WTC11 (cell line): ENCODE results near the gene ARHGEF10L. TPM values are rescaled to one million over a fixed set of nuclear protein-coding genes. Genes with fewer than 3 reads are reported as not detected.
A peak's percentile ranks its signal among the peaks of the same experiment; 100 is the strongest.

Source experiments
- ATAC-seq: fragments of 200-7000 bp; cut with Tn5 transposase; 2 replicates; pipeline ENCODE4 v1.10.0; 2021; ENCODE audit warnings: mild to moderate bottlenecking, moderate library complexity
- CTCF ChIA-PET: fragments of 300-600 bp; sonication (Branson Sonifier 250); formaldehyde crosslinking; loops from one replicate; lab custom pipeline; 2021; ENCODE audit warnings: antibody characterized with exemption; lab: Charles Lee
- POLR2A ChIA-PET: fragments of 350-600 bp; sonication (Branson Sonifier 250); formaldehyde crosslinking; loops from one replicate; lab custom pipeline; 2021; ENCODE audit warnings: antibody characterized with exemption; lab: Charles Lee
- DNase-seq: peaks from one replicate; pipeline ENCODE4 v3.0.0; 2021; ENCODE audit warnings: low spot score
- H3K27ac Mint-ChIP-seq: 2 replicates; pipeline ENCODE4 v1.8.0; 2021; ENCODE audit warnings: mixed read lengths
- H3K27me3 Mint-ChIP-seq: 2 replicates; pipeline ENCODE4 v1.8.0; 2021; ENCODE audit warnings: low read depth, mild to moderate bottlenecking, moderate library complexity, mixed read lengths
- H3K36me3 Mint-ChIP-seq: 2 replicates; pipeline ENCODE4 v1.8.0; 2021; ENCODE audit warnings: mixed read lengths
- H3K4me1 Mint-ChIP-seq: 2 replicates; pipeline ENCODE4 v1.8.0; 2022; ENCODE audit warnings: mixed read lengths
- H3K4me3 Mint-ChIP-seq: 2 replicates; pipeline ENCODE4 v1.8.0; 2021; ENCODE audit warnings: mild to moderate bottlenecking, moderate library complexity, mixed read lengths
- H3K9me3 Mint-ChIP-seq: 2 replicates; pipeline ENCODE4 v1.8.0; 2021; ENCODE audit warnings: mixed read lengths
- MYBL2 ChIP-seq: sonication (generic); formaldehyde crosslinking; IDR thresholded peaks from 2 replicates; pipeline ENCODE4 v1.8.1; 2023; ENCODE audit warnings: mild to moderate bottlenecking, moderate library complexity, missing genetic modification reagents
- NFE2L1 ChIP-seq: sonication (generic); formaldehyde crosslinking; IDR thresholded peaks from 2 replicates; pipeline ENCODE4 v1.8.1; 2023; ENCODE audit warnings: missing genetic modification reagents
- NR1H2 ChIP-seq: sonication (generic); formaldehyde crosslinking; IDR thresholded peaks from 2 replicates; pipeline ENCODE4 v1.9.0; 2021; ENCODE audit warnings: mild to moderate bottlenecking, moderate library complexity, missing genetic modification reagents
- SMAD4 ChIP-seq: sonication (generic); formaldehyde crosslinking; IDR thresholded peaks from 2 replicates; pipeline ENCODE4 v1.8.0; 2022; ENCODE audit warnings: mild to moderate bottlenecking, missing genetic modification reagents
- total RNA-seq: library from RNA; stranded (reverse); gene quantifications from 3 replicates; pipeline ENCODE4 v1.2.3, GENCODE V29; 2021
- TF ChIP-seq, protein P1 (sequence below): sonication (generic); formaldehyde crosslinking; IDR thresholded peaks from 2 replicates; pipeline ENCODE4 v1.8.1; 2023; ENCODE audit warnings: mild to moderate bottlenecking, moderate library complexity, missing genetic modification reagents
- TF ChIP-seq, protein P2 (sequence below): sonication (generic); formaldehyde crosslinking; conservative IDR thresholded peaks from 2 replicates; pipeline ENCODE4 v1.8.1; 2022; ENCODE audit warnings: mild to moderate bottlenecking, missing genetic modification reagents
- TF ChIP-seq, protein P3 (sequence below): sonication (generic); formaldehyde crosslinking; IDR thresholded peaks from 2 replicates; pipeline ENCODE4 v1.8.0; 2022; ENCODE audit warnings: mild to moderate bottlenecking, missing genetic modification reagents
- TF ChIP-seq, protein P4 (sequence below): fragments of 250-450 bp; sonication (Bioruptor Pico); IDR thresholded peaks from 2 replicates; pipeline ENCODE4 v1.8.0; 2021; ENCODE audit warnings: mild to moderate bottlenecking
- TF ChIP-seq, protein P5 (sequence below): sonication (generic); formaldehyde crosslinking; IDR thresholded peaks from 2 replicates; pipeline ENCODE4 v1.8.0; 2023; ENCODE audit warnings: mild to moderate bottlenecking, missing genetic modification reagents
- TF ChIP-seq, protein P6 (sequence below): sonication (generic); formaldehyde crosslinking; IDR thresholded peaks from 2 replicates; pipeline ENCODE4 v1.8.1; 2022; ENCODE audit warnings: low read depth, mild to moderate bottlenecking, moderate library complexity, missing genetic modification reagents, borderline replicate concordance
- TF ChIP-seq, protein P7 (sequence below): fragments of 250-450 bp; sonication (Bioruptor Pico); IDR thresholded peaks from 2 replicates; pipeline ENCODE4 v1.9.0; 2021; ENCODE audit warnings: mild to moderate bottlenecking, borderline replicate concordance

Gene ARHGEF10L
- total RNA-seq, 1 experiment from 2014 or later = 34.4 TPM

DNA sequence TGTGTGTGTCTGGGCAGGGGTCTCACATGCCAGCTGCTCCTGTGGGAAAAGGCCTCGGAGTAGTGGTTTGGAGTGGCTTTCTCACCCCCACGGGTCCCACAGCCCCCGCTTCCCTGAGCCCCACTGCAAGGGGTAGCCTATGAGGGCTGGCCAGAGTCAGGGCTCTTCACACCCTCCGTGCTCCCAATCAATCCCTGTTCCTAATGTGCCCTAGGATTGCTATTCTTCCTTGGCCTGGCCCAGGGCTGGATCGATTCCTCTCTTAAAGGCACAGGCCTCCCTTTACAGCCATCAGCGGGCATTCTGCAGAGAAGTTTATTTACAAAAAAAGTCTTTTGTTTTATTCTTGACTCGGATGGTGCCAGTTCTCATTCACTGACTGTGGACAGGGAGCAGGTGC lies 196.3 kb downstream of the ARHGEF10L start:
- DNase-seq (no peak), ATAC-seq (peak; percentile 38)
- Mint-ChIP-seq H3K27ac (no peak overlapping the region), H3K4me3 (no peak overlapping the region), H3K27me3 (no peaks in the 10 kb centered on the region), H3K4me1 (peaks cover 14% of the 10 kb centered on the region), H3K9me3 (no peaks in the 10 kb centered on the region), H3K36me3 (no peaks in the 10 kb centered on the region)
- ChIA-PET CTCF (interaction anchor here (1.0 to 1.4 kb wide), 2 partner anchors 74 to 846 kb away, joined by 5 to 6 read pairs; no protein-coding TSS in a partner anchor), POLR2A (no interaction called here)
- TF ChIP-seq, protein P1, sequence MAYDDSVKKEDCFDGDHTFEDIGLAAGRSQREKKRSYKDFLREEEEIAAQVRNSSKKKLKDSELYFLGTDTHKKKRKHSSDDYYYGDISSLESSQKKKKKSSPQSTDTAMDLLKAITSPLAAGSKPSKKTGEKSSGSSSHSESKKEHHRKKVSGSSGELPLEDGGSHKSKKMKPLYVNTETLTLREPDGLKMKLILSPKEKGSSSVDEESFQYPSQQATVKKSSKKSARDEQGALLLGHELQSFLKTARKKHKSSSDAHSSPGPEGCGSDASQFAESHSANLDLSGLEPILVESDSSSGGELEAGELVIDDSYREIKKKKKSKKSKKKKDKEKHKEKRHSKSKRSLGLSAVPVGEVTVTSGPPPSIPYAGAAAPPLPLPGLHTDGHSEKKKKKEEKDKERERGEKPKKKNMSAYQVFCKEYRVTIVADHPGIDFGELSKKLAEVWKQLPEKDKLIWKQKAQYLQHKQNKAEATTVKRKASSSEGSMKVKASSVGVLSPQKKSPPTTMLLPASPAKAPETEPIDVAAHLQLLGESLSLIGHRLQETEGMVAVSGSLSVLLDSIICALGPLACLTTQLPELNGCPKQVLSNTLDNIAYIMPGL (CRISPR knock-in tag) = no peak
- no peak for TF ChIP-seq NR1H2

DNA sequence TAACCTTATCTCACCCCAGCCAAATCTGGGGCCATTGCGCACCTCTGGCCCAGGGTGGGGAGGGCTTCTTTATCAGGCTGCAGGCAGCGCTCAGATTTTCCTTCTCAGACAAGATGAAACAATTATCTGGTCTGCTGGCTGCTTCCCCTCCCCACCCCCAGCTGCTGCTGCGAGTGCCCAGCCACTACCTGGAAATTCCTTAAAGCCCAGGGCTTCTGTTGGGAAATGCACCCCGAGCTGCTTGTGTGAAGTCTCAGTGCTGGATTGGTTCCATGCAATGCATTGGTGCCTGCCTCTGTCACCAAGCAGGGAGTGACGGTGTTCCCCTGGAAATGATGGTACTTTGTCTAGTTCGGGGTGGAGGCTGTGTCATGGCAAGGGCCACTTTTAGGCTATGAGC lies 197.1 kb downstream of the ARHGEF10L start:
- Mint-ChIP-seq H3K4me3 (no peak overlapping the region), H3K9me3 (no peaks in the 10 kb centered on the region), H3K27ac (no peak overlapping the region), H3K36me3 (no peaks in the 10 kb centered on the region), H3K4me1 (peaks cover 14% of the 10 kb centered on the region), H3K27me3 (no peaks in the 10 kb centered on the region)
- DNase-seq (no peak), ATAC-seq (no peak)
- POLR2A ChIA-PET = no interaction called here
- CTCF ChIA-PET = interaction anchor here (0.9 to 1.6 kb wide), 6 partner anchors 9 to 845 kb away, joined by 3 to 6 read pairs (median 4); no protein-coding TSS in a partner anchor
- TF ChIP-seq, protein P2, sequence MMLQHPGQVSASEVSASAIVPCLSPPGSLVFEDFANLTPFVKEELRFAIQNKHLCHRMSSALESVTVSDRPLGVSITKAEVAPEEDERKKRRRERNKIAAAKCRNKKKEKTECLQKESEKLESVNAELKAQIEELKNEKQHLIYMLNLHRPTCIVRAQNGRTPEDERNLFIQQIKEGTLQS (CRISPR knock-in tag) = no peak
- no peak for TF ChIP-seq MYBL2 (CRISPR knock-in tag)
- TF ChIP-seq, protein P3, sequence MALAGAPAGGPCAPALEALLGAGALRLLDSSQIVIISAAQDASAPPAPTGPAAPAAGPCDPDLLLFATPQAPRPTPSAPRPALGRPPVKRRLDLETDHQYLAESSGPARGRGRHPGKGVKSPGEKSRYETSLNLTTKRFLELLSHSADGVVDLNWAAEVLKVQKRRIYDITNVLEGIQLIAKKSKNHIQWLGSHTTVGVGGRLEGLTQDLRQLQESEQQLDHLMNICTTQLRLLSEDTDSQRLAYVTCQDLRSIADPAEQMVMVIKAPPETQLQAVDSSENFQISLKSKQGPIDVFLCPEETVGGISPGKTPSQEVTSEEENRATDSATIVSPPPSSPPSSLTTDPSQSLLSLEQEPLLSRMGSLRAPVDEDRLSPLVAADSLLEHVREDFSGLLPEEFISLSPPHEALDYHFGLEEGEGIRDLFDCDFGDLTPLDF (CRISPR knock-in tag) = no peak
- TF ChIP-seq, protein P4, sequence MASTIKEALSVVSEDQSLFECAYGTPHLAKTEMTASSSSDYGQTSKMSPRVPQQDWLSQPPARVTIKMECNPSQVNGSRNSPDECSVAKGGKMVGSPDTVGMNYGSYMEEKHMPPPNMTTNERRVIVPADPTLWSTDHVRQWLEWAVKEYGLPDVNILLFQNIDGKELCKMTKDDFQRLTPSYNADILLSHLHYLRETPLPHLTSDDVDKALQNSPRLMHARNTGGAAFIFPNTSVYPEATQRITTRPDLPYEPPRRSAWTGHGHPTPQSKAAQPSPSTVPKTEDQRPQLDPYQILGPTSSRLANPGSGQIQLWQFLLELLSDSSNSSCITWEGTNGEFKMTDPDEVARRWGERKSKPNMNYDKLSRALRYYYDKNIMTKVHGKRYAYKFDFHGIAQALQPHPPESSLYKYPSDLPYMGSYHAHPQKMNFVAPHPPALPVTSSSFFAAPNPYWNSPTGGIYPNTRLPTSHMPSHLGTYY (CRISPR knock-in tag) = no peak
- TF ChIP-seq, protein P5, sequence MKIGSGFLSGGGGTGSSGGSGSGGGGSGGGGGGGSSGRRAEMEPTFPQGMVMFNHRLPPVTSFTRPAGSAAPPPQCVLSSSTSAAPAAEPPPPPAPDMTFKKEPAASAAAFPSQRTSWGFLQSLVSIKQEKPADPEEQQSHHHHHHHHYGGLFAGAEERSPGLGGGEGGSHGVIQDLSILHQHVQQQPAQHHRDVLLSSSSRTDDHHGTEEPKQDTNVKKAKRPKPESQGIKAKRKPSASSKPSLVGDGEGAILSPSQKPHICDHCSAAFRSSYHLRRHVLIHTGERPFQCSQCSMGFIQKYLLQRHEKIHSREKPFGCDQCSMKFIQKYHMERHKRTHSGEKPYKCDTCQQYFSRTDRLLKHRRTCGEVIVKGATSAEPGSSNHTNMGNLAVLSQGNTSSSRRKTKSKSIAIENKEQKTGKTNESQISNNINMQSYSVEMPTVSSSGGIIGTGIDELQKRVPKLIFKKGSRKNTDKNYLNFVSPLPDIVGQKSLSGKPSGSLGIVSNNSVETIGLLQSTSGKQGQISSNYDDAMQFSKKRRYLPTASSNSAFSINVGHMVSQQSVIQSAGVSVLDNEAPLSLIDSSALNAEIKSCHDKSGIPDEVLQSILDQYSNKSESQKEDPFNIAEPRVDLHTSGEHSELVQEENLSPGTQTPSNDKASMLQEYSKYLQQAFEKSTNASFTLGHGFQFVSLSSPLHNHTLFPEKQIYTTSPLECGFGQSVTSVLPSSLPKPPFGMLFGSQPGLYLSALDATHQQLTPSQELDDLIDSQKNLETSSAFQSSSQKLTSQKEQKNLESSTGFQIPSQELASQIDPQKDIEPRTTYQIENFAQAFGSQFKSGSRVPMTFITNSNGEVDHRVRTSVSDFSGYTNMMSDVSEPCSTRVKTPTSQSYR (CRISPR knock-in tag) = no peak

DNA sequence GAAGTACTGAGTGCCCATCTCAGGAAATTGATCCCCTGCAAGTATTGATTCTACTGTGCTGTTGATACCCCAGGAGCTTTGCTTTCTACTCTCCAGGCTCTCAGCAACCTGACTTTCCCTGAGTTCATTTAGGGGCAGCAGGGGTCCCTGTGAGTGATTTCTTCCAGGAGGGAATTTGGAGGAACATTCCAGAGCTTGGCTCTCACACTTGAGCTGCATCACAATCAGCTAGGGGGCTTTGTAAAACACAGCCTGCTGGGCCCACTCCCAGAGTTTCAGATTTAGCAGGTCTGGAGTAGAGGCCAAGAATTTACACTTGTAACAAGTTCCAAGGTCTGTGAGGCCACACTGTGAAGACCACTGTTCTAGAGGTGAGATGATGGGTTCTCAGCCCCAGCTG lies 199.6 kb downstream of the ARHGEF10L start:
- ChIA-PET CTCF (interaction anchor here (0.7 to 2.1 kb wide), 5 partner anchors 35 to 164 kb away, joined by 3 to 11 read pairs (median 3); no protein-coding TSS in a partner anchor), POLR2A (no interaction called here)
- TF ChIP-seq SMAD4 (no peak), NFE2L1 (CRISPR knock-in tag) (no peak)
- DNase-seq (no peak), ATAC-seq (peak; percentile 46)
- H3K27ac Mint-ChIP-seq = 0 out of 2 replicates have a peak overlapping the region, but pooled peaks have one; percentile 60
- no peaks in the 10 kb centered on the region; the same call in 1 of the 2 replicates for H3K27me3 Mint-ChIP-seq
- H3K36me3 Mint-ChIP-seq = no peaks in the 10 kb centered on the region
- H3K9me3 Mint-ChIP-seq = no peaks in the 10 kb centered on the region
- no peak overlapping the region for H3K4me3 Mint-ChIP-seq
- H3K4me1 Mint-ChIP-seq = peaks cover 14% of the 10 kb centered on the region

DNA sequence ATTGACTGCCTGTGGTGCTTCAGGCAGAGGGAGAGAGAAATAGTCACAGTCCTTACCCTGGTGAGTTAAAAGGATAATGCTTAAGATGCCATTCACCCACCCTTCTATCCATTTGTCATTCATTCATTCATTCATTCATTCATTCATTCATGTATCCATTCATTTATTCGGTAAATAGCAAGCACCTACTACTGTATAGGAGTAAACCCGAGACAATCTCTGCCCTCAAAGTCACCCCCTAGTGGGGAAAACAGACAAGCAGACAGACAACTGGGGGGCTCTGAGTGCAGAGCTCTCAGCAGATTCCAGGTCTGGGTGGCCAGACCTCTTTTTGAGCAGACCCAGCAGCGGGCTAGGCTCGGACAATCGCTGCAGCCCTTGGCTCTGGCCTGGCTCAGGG lies 201.6 kb downstream of the ARHGEF10L start:
- Mint-ChIP-seq H3K36me3 (no peaks in the 10 kb centered on the region), H3K27ac (no peak overlapping the region), H3K4me3 (no peak overlapping the region), H3K9me3 (no peaks in the 10 kb centered on the region), H3K4me1 (peaks cover 8% of the 10 kb centered on the region), H3K27me3 (no peaks in the 10 kb centered on the region; the same call in 1 of the 2 replicates)
- TF ChIP-seq, protein P6, sequence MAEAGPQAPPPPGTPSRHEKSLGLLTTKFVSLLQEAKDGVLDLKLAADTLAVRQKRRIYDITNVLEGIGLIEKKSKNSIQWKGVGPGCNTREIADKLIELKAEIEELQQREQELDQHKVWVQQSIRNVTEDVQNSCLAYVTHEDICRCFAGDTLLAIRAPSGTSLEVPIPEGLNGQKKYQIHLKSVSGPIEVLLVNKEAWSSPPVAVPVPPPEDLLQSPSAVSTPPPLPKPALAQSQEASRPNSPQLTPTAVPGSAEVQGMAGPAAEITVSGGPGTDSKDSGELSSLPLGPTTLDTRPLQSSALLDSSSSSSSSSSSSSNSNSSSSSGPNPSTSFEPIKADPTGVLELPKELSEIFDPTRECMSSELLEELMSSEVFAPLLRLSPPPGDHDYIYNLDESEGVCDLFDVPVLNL (CRISPR knock-in tag) = no peak
- TF ChIP-seq, protein P7, sequence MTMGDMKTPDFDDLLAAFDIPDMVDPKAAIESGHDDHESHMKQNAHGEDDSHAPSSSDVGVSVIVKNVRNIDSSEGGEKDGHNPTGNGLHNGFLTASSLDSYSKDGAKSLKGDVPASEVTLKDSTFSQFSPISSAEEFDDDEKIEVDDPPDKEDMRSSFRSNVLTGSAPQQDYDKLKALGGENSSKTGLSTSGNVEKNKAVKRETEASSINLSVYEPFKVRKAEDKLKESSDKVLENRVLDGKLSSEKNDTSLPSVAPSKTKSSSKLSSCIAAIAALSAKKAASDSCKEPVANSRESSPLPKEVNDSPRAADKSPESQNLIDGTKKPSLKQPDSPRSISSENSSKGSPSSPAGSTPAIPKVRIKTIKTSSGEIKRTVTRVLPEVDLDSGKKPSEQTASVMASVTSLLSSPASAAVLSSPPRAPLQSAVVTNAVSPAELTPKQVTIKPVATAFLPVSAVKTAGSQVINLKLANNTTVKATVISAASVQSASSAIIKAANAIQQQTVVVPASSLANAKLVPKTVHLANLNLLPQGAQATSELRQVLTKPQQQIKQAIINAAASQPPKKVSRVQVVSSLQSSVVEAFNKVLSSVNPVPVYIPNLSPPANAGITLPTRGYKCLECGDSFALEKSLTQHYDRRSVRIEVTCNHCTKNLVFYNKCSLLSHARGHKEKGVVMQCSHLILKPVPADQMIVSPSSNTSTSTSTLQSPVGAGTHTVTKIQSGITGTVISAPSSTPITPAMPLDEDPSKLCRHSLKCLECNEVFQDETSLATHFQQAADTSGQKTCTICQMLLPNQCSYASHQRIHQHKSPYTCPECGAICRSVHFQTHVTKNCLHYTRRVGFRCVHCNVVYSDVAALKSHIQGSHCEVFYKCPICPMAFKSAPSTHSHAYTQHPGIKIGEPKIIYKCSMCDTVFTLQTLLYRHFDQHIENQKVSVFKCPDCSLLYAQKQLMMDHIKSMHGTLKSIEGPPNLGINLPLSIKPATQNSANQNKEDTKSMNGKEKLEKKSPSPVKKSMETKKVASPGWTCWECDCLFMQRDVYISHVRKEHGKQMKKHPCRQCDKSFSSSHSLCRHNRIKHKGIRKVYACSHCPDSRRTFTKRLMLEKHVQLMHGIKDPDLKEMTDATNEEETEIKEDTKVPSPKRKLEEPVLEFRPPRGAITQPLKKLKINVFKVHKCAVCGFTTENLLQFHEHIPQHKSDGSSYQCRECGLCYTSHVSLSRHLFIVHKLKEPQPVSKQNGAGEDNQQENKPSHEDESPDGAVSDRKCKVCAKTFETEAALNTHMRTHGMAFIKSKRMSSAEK (CRISPR knock-in tag) = no peak
- ATAC-seq (peak; percentile 66), DNase-seq (no peak)
- CTCF ChIA-PET = interaction anchor here (0.6 to 2.6 kb wide), 25 partner anchors 9 to 840 kb away, joined by 3 to 17 read pairs (median 3); no protein-coding TSS in a partner anchor
- POLR2A ChIA-PET = no interaction called here
